T-helper 9 cell (primary cell): ENCODE data around the gene POLR2H.
A peak's percentile ranks its signal among the peaks of the same experiment; 100 is the strongest.

ENCODE experiments used
- DNase-seq: peaks from one replicate; pipeline ENCODE4 v3.0.0-alpha.2; 2020

POLR2H gene

DNA sequence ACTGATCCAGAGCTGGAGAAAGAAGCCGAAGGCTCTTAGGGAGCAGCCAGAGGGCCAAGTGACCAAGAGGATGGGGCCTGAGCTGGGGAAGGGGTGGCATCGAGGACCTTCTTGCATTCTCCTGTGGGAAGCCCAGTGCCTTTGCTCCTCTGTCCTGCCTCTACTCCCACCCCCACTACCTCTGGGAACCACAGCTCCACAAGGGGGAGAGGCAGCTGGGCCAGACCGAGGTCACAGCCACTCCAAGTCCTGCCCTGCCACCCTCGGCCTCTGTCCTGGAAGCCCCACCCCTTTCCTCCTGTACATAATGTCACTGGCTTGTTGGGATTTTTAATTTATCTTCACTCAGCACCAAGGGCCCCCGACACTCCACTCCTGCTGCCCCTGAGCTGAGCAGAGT is 27.9 kb downstream of the POLR2H start:
- no peak for DNase-seq

DNA sequence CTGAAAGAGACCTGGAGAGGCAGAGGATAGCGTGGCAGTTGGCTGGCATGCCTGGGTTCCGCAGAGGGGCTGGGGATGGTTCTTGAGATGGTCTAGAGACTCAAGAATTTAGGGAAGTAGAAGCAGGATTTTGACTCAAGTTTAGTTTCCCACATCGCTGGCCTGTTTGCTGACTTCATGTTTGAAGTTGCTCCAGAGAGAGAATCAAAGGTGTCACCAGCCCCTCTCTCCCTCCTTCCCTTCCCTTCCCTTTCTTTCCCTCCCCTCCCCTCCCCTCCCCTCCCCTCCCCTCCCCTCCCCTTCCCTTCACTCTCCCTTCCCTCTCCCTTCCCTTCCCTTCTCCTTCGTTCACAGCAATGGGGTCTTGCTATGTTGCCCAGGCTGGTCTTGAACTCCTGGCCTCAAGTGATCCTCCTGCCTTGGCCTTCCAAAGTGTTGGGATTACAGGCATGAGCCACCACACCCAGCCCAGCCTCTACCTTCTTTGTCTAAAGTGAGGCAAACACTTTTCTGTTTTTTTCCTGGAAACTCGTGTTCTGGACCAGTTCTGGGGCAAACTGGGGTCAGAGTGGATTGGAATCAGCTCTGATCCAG is 28.5 kb downstream of the POLR2H start:
- DNase-seq: no peak

DNA sequence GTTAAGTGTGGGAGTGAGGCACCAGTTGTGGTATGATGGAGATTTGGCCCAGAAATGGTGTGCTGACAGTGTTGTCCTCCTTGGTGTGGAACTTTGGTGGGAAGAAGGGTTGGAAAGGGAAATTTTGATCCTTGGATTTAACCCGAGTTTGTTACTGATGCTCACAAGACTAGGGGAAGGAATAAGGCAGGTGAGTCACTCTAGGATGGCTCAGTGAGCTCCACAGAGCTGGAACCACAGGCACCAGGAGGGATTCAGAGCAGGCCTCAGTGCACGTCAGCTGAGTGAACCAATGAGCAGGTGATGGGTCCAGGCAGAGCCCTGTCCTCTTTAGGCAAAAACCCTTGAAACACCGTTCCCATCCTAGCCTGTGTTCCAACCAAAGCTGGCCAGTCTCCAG is 29.8 kb downstream of the POLR2H start:
- DNase-seq: no peak

DNA sequence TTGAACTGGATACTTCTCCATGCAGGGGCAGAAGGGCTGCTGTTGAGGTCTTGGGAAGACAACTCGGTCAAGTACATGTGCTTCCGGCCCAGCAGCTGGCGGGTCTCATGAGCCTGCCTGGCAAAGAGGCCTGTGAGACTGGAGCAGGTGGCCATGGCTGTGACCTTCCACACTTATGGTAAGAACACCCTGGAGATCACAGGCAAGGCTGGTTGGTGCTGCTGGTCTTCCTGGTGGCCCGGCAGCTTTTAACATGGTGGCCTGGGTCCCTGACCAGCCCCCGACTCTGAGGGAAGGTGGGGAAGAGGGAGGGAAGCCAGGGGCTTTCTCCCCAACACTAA is 33.8 kb downstream of the POLR2H start:
- DNase-seq: no peak

DNA sequence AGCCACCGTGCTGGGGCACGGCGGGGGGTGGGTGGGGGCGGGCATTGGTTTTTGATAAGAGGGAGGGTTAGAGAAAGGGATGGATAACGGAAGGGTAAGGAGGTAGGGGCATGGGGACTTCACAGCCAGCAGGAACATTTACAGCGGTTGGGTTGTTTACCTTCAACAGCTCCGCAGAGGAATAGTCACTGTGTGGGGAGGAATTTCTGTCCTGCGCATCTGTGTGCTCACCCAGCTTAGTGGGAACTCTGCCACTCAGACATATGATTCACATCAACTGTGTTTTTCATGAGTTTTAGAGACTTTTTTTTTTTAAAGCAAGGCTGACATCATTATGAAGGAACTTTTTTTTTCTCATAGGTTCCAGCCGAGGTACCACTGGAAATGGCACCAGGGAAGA is 37.9 kb downstream of the POLR2H start:
- no peak for DNase-seq

DNA sequence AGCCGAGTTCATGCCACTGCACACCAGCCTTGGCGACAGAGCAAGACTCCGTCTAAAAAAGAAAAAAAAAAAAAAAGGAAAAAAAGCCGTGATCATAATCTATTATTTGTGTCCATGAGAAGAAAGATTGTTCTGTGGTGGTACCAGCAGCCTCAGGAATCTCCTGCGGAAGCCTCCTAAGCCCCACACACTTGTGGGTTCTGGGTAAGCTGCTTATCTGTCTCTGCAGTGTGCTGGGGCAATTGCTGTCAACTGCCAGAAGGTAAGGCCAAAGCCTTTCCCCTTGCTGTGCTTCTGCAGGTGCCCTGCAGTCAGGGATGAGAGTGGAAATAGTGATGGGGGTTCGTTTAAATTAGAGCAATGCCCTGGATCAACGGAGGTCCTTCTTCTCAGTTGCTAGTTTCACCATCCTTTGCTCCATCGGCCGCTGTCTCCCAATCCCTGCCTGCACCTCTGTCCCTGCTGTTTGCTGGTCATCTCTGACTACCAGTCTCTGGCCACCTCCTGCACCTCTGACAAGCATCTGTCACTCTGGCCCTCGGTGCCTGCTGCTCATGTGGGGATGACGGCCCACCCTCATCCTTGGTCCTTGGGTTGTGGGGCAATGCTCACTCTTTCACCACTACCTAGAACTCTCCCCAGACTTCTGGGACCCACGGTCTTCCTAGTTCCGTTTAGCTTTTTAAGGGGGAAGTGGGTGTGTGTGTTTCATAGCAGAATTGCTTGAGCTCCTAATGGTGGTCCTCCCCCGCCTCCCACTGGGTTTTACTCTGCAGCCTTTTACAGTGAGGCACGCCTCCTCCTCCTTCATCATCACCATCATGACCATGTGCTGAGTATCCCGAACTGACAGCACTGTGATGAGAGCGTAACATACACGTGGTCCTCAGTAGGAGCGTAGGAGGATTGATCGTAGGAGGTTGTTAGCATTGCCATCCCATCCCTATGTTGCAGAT is 43.8 kb downstream of the POLR2H start:
- DNase-seq: no peak

DNA sequence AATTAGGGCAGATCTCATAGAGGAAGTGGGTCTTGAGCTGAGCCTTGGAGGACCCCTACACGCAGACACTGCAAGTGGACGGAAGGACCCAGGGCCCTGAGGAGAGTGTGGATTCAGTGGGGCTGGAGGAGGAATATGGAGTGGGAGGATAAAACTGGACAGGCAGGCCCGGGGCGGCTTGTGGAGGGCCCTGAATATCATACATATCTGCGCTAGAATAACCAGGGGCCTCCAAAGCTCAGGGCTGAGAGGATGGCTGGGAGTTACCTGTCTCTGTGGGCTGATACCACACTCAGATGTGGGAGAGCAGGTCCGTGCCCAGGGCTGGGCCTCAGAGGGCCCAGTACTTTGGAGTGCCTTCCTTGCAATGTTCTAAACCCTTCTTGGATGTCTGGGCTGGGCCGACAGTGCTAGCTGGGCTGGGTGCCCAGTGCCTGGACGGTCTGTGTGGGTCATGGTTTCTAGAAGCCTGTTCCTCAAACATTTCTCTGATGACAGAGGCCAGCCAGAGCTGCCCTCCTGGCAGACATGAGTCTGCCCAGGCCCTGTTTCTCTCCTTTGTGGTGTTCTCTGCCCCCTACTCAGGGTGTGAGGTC is 47.9 kb downstream of the POLR2H start:
- no peak for DNase-seq

DNA sequence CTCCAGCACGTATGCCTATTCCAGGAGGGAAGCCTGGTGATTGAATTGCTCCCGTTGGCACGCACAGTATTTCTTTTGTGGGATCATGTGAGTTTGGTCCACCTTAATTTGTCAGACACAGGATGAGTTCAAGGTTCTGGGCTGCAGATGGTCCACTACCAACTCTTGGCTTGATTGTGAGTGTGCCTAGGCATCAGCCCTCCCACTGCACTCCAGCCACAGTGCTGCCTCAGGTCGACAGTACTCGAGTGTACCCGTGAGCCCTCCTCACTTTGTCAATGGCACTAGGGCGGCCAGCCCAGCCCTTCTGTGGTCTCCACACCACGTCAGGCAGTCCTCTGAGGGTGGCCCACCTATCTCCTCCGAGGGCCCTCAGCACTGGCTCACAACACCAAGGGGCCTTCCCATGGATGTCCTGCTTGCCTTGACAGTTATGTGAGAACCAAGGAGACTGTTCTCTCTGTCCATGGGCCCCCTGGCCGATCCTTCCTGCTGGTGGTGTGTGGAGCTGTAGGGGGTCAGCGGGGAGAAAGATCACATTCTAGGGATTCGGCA is 48.5 kb downstream of the POLR2H start:
- no peak for DNase-seq

DNA sequence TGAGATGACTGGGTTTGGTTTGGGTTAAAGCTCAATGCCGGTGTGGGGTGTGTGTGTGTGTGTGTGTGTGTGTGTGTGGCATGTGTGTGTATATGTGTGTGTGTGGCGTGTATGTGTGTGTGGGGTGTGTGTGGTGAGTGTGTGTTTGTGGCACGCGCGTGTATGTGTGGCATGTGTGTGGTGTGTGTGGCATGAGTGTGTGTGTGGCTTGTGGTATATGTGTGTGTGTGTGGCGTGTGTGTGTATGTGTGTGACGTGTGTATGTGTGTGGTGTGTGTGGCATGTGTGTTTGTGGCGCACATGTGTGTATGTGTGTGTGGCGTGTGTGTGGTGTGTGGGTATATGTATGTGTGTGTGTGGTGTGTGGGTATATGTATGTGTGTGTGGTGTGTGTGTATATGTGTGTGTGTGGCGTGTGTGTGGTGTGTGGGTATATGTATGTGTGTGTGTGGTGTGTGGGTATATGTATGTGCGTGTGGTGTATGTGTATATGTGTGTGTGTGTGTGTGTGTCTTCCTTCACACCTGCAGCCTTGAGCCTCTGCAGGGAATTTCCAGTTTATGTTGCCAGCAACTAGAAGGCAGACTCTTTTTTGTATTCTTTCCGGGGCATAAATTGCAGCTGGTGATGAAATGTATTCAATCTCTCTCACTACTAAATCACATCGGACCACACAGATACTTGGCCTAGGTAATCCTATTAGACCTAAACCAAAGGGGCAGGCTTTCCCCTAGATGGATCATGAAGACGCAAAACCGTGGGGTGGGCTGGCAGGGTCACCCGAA is 53.1 kb downstream of the POLR2H start:
- no peak for DNase-seq

DNA sequence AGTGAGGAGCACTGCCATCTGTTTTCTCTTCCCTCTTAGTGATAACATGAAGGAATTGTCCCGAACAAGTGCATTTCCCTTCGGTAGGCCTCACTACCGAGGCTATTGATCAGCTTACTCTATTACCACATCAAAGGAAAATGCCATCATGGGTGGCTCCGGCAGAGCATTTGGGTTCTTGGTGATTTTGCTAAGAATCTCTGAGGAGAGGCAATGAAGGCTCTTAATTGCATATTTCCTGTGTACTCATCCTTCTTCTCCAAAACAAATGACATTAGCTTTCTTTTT is 53.6 kb downstream of the POLR2H start:
- no peak for DNase-seq

DNA sequence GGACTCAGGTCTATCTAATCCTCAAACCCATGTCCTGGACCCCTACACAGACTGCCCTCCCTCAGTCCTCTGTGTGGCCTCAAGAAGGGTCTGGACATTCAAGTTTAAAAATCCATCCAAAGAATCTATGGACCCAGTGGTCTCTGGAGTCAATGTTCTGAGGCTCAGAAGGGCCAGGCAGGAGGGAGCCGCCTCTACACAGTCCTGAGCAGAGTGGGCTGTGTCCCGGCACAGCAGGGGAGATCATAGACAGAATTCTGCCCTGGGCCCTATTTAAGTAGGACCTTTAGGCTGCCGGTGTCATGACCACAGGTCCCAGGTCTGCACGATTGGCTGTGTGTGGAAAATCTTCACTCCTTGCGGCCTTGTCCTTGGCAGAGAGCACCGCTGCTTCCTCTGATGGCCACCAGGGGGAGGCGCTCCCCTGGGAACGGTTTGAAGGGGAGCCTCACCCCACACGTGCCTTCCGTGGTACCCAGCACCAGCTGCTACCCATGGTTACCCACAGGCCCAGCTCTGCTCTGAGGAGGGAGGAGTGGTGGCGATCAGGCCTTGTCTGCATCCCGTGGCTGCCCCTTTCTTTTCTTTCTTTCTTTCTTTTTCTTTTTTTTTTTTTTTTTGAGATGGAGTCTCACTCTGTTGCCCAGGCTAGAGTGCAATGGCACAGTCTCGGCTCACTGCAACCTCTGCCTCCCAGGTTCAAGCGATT is 56.3 kb downstream of the POLR2H start:
- peak; percentile 55 for DNase-seq
